SK-N-SH (cell line): ENCODE measurements around the gene NFKBIE. TPM values are rescaled to one million over a fixed set of nuclear protein-coding genes. Genes with fewer than 3 reads are reported as not detected.

Source experiments
- CTCF ChIA-PET: fragments of 300-600, 350-600 bp; formaldehyde crosslinking; extraction: SDS; loops from one replicate; lab custom pipeline; 2021; lab: Yijun Ruan, JAX
- POLR2A ChIA-PET: fragments of 350-600 bp; sonication (Branson Sonifier 250); formaldehyde crosslinking; extraction: SDS; loops from one replicate; lab custom pipeline; 2020; ENCODE audit warnings: antibody characterized with exemption, inconsistent platforms; lab: Yijun Ruan, JAX
- DNase-seq: peaks from one replicate; pipeline ENCODE4 v3.0.0; 2012
- H2AFZ ChIP-seq: fragments of 200-600 bp; sonication (generic); 2 replicates; pipeline ENCODE4 v1.8.1; 2016; ENCODE audit warnings: antibody characterized with exemption, mild to moderate bottlenecking, low read depth
- H3F3A ChIP-seq: fragments of 200-600 bp; sonication (generic); replicated peaks from 2 replicates; pipeline ENCODE3; 2016; ENCODE audit warnings: antibody characterized with exemption, mild to moderate bottlenecking; ENCODE audit not compliant: insufficient read depth
- H3K27ac ChIP-seq, 2 experiments: fragments of 200-500 bp in 1 of 2; fragments of 200-600 bp in 1 of 2; sonication (Bioruptor generic) in 1 of 2; sonication (generic), shearing (Covaris generic) in 1 of 2; 2 replicates each; pipeline versions ENCODE4 v1.5.1 to v1.6.1; 2014 to 2016; ENCODE audit warnings: low read depth in 2 of 2, inconsistent platforms in 1 of 2, low read length in 1 of 2, mild to moderate bottlenecking in 1 of 2, mixed read lengths in 1 of 2
- H3K27me3 ChIP-seq: fragments of 200-600 bp; sonication (generic), shearing (Covaris generic); 2 replicates; pipeline ENCODE4 v1.6.1; 2016; ENCODE audit warnings: mixed run types; ENCODE audit not compliant: insufficient read depth
- H3K36me3 ChIP-seq, 2 experiments: fragments of 200-500 bp in 1 of 2; fragments of 200-600 bp in 1 of 2; sonication (Bioruptor generic) in 1 of 2; sonication (generic) in 1 of 2; replicated peaks in 1 of 2; 2 replicates each; pipeline versions ENCODE3 to v1.5.1; 2014 to 2016; ENCODE audit warnings: low read length in 1 of 2, mild to moderate bottlenecking in 1 of 2; ENCODE audit not compliant: insufficient read depth in 2 of 2, control insufficient read depth in 1 of 2
- H3K4me1 ChIP-seq, 2 experiments: fragments of 200-500 bp in 1 of 2; fragments of 200-600 bp in 1 of 2; sonication (Bioruptor generic) in 1 of 2; sonication (generic), shearing (Covaris generic) in 1 of 2; 2 replicates each; pipeline versions ENCODE4 v1.5.1 to v1.6.1; 2014 to 2016; ENCODE audit warnings: low read depth in 1 of 2, low read length in 1 of 2, mixed run types in 1 of 2; ENCODE audit not compliant: insufficient read depth in 2 of 2, control insufficient read depth in 1 of 2
- H3K4me2 ChIP-seq: fragments of 200-600 bp; sonication (generic), shearing (Covaris generic); 2 replicates; pipeline ENCODE4 v1.6.1; 2017; ENCODE audit warnings: mixed run types
- H3K4me3 ChIP-seq, 2 experiments: fragments of 200-500 bp in 1 of 2; fragments of 200-600 bp in 1 of 2; sonication (Bioruptor generic) in 1 of 2; sonication (generic), shearing (Covaris generic) in 1 of 2; 2 replicates each; pipeline versions ENCODE4 v1.5.1 to v1.8.1; 2014 to 2016; ENCODE audit warnings: low read depth in 2 of 2, inconsistent platforms in 1 of 2, low read length in 1 of 2, mild to moderate bottlenecking in 1 of 2, mixed read lengths in 1 of 2, moderate library complexity in 1 of 2
- H3K79me2 ChIP-seq: fragments of 200-600 bp; sonication (generic); 2 replicates; pipeline ENCODE4 v1.8.1; 2017; ENCODE audit warnings: mild to moderate bottlenecking; ENCODE audit not compliant: insufficient read depth
- H3K9ac ChIP-seq: fragments of 200-600 bp; sonication (generic); 2 replicates; pipeline ENCODE4 v1.6.1; 2017; ENCODE audit warnings: mixed run types
- H3K9me2 ChIP-seq: fragments of 200-600 bp; sonication (generic); 2 replicates; pipeline ENCODE4 v1.6.1; 2017; ENCODE audit warnings: mixed run types
- H3K9me3 ChIP-seq: fragments of 200-600 bp; sonication (generic); 2 replicates; pipeline ENCODE4 v1.6.1; 2017; ENCODE audit warnings: mixed run types, mild to moderate bottlenecking, moderate library complexity
- H4K20me1 ChIP-seq: fragments of 200-600 bp; sonication (generic); 2 replicates; pipeline ENCODE4 v1.6.1; 2017; ENCODE audit warnings: mild to moderate bottlenecking, mixed run types; ENCODE audit not compliant: insufficient read depth
- CHD2 ChIP-seq: fragments of 150-350 bp; IDR thresholded peaks from 2 replicates; pipeline ENCODE4 v1.6.1; 2018; ENCODE audit warnings: low read length; ENCODE audit not compliant: partially characterized antibody
- FOSL2 ChIP-seq: IDR thresholded peaks from 2 replicates; pipeline ENCODE4 v1.4.0; 2012; ENCODE audit warnings: low read depth, mild to moderate bottlenecking, moderate library complexity, borderline replicate concordance
- FOXJ3 ChIP-seq: sonication (generic); formaldehyde crosslinking; IDR thresholded peaks from 2 replicates; pipeline ENCODE4 v1.5.1; 2020; ENCODE audit warnings: mild to moderate bottlenecking, missing genetic modification reagents
- FOXM1 ChIP-seq: IDR thresholded peaks from 2 replicates; pipeline ENCODE4 v1.4.0; 2012; ENCODE audit warnings: low read depth, mild to moderate bottlenecking
- GATA2 ChIP-seq: sonication (generic); formaldehyde crosslinking; IDR thresholded peaks from 2 replicates; pipeline ENCODE4 v1.5.0; 2020; ENCODE audit warnings: mild to moderate bottlenecking, missing genetic modification reagents
- JUND ChIP-seq: IDR thresholded peaks from 2 replicates; pipeline ENCODE4 v1.4.0; 2012
- MXI1 ChIP-seq: IDR thresholded peaks from 2 replicates; pipeline ENCODE4 v1.6.1; 2012; ENCODE audit warnings: mild to moderate bottlenecking, low read depth, low read length, improper control_type of control experiment
- RAD21 ChIP-seq: IDR thresholded peaks from 2 replicates; pipeline ENCODE4 v1.6.1; 2012; ENCODE audit warnings: mild to moderate bottlenecking, low read length
- RFX5 ChIP-seq: IDR thresholded peaks from 2 replicates; pipeline ENCODE4 v1.6.1; 2012; ENCODE audit warnings: mild to moderate bottlenecking, improper control_type of control experiment, low read length
- SMC3 ChIP-seq: IDR thresholded peaks from 2 replicates; pipeline ENCODE4 v1.6.1; 2012; ENCODE audit warnings: low read depth, low read length, improper control_type of control experiment
- TAF1 ChIP-seq: IDR thresholded peaks from 2 replicates; pipeline ENCODE4 v1.6.1; 2012; ENCODE audit warnings: low read depth, mild to moderate bottlenecking, low read length, moderate library complexity, borderline replicate concordance
- YY1 ChIP-seq: IDR thresholded peaks from 2 replicates; pipeline ENCODE4 v1.4.0; 2012; ENCODE audit warnings: low read depth, mild to moderate bottlenecking
- WGBS: methylation state at CpG from one replicate; pipeline ENCODE4 v1.1.6; 2017; ENCODE audit warnings: low lambda C conversion rate; 5-methylcytosine and 5-hydroxymethylcytosine counted together
- polyA plus RNA-seq, 3 experiments: library from polyadenylated mRNA; depleted of rRNA; stranded (reverse); fragments of >200 nt; gene quantifications; 2 replicates each; pipeline ENCODE4 v1.2.3, GENCODE V29; 2012
- TF ChIP-seq, protein P1 (sequence below): IDR thresholded peaks from 2 replicates; pipeline ENCODE4 v1.6.1; 2012; ENCODE audit warnings: mild to moderate bottlenecking, low read depth, low read length, moderate library complexity
- TF ChIP-seq, protein P2 (sequence below): IDR thresholded peaks from 2 replicates; pipeline ENCODE4 v1.4.0; 2012; ENCODE audit warnings: low read depth
- TF ChIP-seq, protein P3 (sequence below): IDR thresholded peaks from 2 replicates; pipeline ENCODE4 v1.4.0; 2012; ENCODE audit warnings: low read depth, borderline replicate concordance
- TF ChIP-seq, protein P4 (sequence below): IDR thresholded peaks from 2 replicates; pipeline ENCODE4 v1.4.0; 2012; ENCODE audit warnings: low read depth, borderline replicate concordance
- TF ChIP-seq, protein P5 (sequence below): fragments of 150-350 bp; IDR thresholded peaks from 2 replicates; pipeline ENCODE4 v1.6.1; 2016; ENCODE audit warnings: mild to moderate bottlenecking, low read depth, low read length
- TF ChIP-seq, protein P6 (sequence below): fragments of 200-600 bp; sonication (generic); IDR thresholded peaks from 2 replicates; pipeline ENCODE4 v1.6.1; 2017; ENCODE audit warnings: antibody characterized with exemption, mild to moderate bottlenecking, moderate library complexity

The NFKBIE gene
- polyA plus RNA-seq, 1 of the 3 experiments (the other 2 are of a cell fraction), result 5.8 TPM

DNA sequence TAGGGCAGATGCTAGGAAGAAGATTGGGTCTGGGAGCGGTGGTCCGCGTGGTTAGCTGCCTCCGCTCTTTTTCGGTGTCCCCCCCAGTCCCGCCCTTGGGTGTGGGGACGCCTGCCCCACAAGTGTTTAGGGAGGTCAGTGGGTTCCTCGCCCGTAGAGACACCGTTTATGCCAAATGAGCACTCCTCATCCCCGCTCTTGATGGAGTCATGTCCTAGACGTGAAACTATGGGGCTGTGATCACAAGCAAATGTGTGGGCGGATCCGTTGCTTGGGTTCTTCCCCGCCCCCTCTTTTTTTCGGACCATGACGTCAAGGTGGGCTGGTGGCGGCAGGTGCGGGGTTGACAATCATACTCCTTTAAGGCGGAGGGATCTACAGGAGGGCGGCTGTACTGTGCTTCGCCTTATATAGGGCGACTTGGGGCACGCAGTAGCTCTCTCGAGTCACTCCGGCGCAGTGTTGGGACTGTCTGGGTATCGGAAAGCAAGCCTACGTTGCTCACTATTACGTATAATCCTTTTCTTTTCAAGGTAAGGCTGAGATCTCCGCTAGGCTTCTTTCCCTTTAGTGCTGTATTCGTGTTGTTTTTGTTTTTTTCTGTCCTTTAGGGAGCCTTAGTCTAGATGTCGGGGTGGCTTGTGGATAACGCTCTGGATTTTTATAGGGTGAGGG is 18.6 kb downstream of the NFKBIE start, which contains the start of gene HSP90AB1 (continued):
- TF ChIP-seq, protein P1, sequence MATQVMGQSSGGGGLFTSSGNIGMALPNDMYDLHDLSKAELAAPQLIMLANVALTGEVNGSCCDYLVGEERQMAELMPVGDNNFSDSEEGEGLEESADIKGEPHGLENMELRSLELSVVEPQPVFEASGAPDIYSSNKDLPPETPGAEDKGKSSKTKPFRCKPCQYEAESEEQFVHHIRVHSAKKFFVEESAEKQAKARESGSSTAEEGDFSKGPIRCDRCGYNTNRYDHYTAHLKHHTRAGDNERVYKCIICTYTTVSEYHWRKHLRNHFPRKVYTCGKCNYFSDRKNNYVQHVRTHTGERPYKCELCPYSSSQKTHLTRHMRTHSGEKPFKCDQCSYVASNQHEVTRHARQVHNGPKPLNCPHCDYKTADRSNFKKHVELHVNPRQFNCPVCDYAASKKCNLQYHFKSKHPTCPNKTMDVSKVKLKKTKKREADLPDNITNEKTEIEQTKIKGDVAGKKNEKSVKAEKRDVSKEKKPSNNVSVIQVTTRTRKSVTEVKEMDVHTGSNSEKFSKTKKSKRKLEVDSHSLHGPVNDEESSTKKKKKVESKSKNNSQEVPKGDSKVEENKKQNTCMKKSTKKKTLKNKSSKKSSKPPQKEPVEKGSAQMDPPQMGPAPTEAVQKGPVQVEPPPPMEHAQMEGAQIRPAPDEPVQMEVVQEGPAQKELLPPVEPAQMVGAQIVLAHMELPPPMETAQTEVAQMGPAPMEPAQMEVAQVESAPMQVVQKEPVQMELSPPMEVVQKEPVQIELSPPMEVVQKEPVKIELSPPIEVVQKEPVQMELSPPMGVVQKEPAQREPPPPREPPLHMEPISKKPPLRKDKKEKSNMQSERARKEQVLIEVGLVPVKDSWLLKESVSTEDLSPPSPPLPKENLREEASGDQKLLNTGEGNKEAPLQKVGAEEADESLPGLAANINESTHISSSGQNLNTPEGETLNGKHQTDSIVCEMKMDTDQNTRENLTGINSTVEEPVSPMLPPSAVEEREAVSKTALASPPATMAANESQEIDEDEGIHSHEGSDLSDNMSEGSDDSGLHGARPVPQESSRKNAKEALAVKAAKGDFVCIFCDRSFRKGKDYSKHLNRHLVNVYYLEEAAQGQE, result peak; percentile 80
- TF ChIP-seq, protein P2, sequence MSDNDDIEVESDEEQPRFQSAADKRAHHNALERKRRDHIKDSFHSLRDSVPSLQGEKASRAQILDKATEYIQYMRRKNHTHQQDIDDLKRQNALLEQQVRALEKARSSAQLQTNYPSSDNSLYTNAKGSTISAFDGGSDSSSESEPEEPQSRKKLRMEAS, result peak; percentile 88; the same call in 1 of the 2 replicates
- TF ChIP-seq CHD2, result peak; percentile 98
- TF ChIP-seq FOSL2, result peak; percentile 32; the same call in 1 of the 2 replicates
- TF ChIP-seq TAF1, result peak; percentile 99
- TF ChIP-seq, all 33 proteins: peak for 15

DNA sequence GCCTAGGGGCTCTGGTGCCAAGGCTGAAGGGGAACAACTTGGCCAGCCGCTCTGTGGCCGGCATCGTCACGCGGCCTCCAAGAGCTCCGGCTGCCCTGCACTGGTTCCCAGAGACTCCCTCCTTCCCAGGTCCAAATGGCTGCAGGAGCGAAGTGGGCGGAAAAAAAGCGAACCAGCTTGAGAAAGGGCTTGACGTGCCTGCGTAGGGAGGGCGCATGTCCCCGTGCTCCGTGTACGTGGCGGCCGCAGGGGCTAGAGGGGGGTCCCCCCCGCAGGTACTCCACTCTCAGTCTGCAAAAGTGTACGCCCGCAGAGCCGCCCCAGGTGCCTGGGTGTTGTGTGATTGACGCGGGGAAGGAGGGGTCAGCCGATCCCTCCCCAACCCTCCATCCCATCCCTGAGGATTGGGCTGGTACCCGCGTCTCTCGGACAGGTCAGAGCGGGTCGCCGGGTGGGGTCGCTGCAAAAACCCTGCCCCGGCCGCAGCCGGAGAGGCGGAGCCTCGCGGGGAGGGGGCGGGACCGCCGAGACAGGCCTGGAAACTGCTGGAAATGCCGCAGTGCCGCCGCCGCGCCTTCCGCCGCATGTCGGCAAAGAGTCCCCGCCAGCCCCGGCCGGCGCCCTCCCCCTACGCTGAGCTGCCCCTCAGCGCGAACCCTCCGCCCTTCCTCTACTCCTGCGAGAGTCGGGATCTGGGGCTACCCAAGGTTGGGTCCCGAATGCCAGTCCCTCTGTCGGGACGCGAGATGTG is 19.3 kb downstream of the NFKBIE start:
- POLR2A ChIA-PET, result interaction anchor here (0.6 to 4.1 kb wide), 30 partner anchors 9 to 759 kb away, joined by 3 to 98 read pairs (median 4); partner anchors contain the start of genes AARS2, SLC29A1, SLC35B2 and SPATS1
- H3K36me3 ChIP-seq, result peaks cover 27 to 32% of the 10 kb centered on the region in 2 experiments
- DNase-seq, result peak; percentile 93
- H3K9ac ChIP-seq, result peak overlapping the region; percentile 100
- H3K79me2 ChIP-seq, result peaks cover 43% of the 10 kb centered on the region
- H3K4me2 ChIP-seq, result peak overlapping the region; percentile 98
- H2AFZ ChIP-seq, result peak overlapping the region; percentile 90
- peak overlapping the region; percentile 86 for H3K27ac ChIP-seq
- no peaks in the 10 kb centered on the region for H3K9me2 ChIP-seq
- H3K27me3 ChIP-seq, result no peaks in the 10 kb centered on the region
- peaks cover 27% of the 10 kb centered on the region for H3F3A ChIP-seq
- CTCF ChIA-PET, result interaction anchor here (0.8 to 8.4 kb wide), 15 partner anchors 9 to 151 kb away, joined by 3 to 115 read pairs (median 6); partner anchors contain the start of genes AARS2, CDC5L, SLC29A1 and SLC35B2
- 8% methylated on average over 7 of the region's 62 CpGs for WGBS
- peaks cover 13 to 22% of the 10 kb centered on the region in 2 experiments; a peak in 3 of 4 replicates for H3K4me1 ChIP-seq
- H4K20me1 ChIP-seq, result peaks cover 41% of the 10 kb centered on the region
- peak overlapping the region; percentile 65 to 99 for H3K4me3 ChIP-seq
- H3K9me3 ChIP-seq, result no peaks in the 10 kb centered on the region
- TF ChIP-seq, protein P3, sequence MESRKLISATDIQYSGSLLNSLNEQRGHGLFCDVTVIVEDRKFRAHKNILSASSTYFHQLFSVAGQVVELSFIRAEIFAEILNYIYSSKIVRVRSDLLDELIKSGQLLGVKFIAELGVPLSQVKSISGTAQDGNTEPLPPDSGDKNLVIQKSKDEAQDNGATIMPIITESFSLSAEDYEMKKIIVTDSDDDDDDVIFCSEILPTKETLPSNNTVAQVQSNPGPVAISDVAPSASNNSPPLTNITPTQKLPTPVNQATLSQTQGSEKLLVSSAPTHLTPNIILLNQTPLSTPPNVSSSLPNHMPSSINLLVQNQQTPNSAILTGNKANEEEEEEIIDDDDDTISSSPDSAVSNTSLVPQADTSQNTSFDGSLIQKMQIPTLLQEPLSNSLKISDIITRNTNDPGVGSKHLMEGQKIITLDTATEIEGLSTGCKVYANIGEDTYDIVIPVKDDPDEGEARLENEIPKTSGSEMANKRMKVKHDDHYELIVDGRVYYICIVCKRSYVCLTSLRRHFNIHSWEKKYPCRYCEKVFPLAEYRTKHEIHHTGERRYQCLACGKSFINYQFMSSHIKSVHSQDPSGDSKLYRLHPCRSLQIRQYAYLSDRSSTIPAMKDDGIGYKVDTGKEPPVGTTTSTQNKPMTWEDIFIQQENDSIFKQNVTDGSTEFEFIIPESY, result 0 out of 2 replicates have a peak, but pooled peaks have one; percentile 31
- TF ChIP-seq, protein P4, sequence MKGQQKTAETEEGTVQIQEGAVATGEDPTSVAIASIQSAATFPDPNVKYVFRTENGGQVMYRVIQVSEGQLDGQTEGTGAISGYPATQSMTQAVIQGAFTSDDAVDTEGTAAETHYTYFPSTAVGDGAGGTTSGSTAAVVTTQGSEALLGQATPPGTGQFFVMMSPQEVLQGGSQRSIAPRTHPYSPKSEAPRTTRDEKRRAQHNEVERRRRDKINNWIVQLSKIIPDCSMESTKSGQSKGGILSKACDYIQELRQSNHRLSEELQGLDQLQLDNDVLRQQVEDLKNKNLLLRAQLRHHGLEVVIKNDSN, result no peak
- TF ChIP-seq GATA2 (no peak), FOXJ3 (CRISPR knock-in tag) (0 out of 2 replicates have a peak, but pooled peaks have one; percentile 37), RFX5 (no peak), JUND (no peak), RAD21 (no peak), FOXM1 (no peak), TAF1 (peak; percentile 74), FOSL2 (no peak), SMC3 (no peak), YY1 (peak; percentile 28; the same call in 1 of the 2 replicates), MXI1 (peak; percentile 58)
- TF ChIP-seq, protein P5, sequence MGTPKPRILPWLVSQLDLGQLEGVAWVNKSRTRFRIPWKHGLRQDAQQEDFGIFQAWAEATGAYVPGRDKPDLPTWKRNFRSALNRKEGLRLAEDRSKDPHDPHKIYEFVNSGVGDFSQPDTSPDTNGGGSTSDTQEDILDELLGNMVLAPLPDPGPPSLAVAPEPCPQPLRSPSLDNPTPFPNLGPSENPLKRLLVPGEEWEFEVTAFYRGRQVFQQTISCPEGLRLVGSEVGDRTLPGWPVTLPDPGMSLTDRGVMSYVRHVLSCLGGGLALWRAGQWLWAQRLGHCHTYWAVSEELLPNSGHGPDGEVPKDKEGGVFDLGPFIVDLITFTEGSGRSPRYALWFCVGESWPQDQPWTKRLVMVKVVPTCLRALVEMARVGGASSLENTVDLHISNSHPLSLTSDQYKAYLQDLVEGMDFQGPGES, result no peak
- TF ChIP-seq, protein P6, sequence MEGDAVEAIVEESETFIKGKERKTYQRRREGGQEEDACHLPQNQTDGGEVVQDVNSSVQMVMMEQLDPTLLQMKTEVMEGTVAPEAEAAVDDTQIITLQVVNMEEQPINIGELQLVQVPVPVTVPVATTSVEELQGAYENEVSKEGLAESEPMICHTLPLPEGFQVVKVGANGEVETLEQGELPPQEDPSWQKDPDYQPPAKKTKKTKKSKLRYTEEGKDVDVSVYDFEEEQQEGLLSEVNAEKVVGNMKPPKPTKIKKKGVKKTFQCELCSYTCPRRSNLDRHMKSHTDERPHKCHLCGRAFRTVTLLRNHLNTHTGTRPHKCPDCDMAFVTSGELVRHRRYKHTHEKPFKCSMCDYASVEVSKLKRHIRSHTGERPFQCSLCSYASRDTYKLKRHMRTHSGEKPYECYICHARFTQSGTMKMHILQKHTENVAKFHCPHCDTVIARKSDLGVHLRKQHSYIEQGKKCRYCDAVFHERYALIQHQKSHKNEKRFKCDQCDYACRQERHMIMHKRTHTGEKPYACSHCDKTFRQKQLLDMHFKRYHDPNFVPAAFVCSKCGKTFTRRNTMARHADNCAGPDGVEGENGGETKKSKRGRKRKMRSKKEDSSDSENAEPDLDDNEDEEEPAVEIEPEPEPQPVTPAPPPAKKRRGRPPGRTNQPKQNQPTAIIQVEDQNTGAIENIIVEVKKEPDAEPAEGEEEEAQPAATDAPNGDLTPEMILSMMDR, result peak; percentile 51
